GM23338 (cell line): ENCODE data around the gene PGP.

Experiments used
- CREB1 ChIP-seq: fragments of 250-450 bp; sonication (Bioruptor Pico); IDR thresholded peaks from 2 replicates; pipeline ENCODE4 v1.5.0; 2020; ENCODE audit warnings: low read depth, mild to moderate bottlenecking, moderate library complexity
- EZH2 ChIP-seq: fragments of 200-600 bp; sonication (generic); IDR thresholded peaks from one replicate; pipeline ENCODE4 v1.8.0; 2017; ENCODE audit warnings: antibody characterized with exemption, mild to moderate bottlenecking, low read depth; ENCODE audit not compliant: unreplicated experiment
- POLR2AphosphoS5 ChIP-seq: IDR thresholded peaks from 2 replicates; pipeline ENCODE4 v1.6.1; 2016; ENCODE audit warnings: antibody characterized with exemption, low read depth
- TF ChIP-seq, protein P1 (sequence below), 2 experiments: fragments of 200-600 bp in 1 of 2; sonication (generic) in 1 of 2; conservative IDR thresholded peaks; 2 replicates each; pipeline versions ENCODE4 v1.5.1 to v1.6.1; 2016 to 2017; ENCODE audit warnings: antibody characterized with exemption in 2 of 2, low read depth in 2 of 2, mild to moderate bottlenecking in 2 of 2, moderate library complexity in 1 of 2
- TF ChIP-seq, protein P2 (sequence below): IDR thresholded peaks from one replicate; pipeline ENCODE4 v1.6.1; 2018; ENCODE audit warnings: antibody characterized with exemption; ENCODE audit not compliant: unreplicated experiment

DNA sequence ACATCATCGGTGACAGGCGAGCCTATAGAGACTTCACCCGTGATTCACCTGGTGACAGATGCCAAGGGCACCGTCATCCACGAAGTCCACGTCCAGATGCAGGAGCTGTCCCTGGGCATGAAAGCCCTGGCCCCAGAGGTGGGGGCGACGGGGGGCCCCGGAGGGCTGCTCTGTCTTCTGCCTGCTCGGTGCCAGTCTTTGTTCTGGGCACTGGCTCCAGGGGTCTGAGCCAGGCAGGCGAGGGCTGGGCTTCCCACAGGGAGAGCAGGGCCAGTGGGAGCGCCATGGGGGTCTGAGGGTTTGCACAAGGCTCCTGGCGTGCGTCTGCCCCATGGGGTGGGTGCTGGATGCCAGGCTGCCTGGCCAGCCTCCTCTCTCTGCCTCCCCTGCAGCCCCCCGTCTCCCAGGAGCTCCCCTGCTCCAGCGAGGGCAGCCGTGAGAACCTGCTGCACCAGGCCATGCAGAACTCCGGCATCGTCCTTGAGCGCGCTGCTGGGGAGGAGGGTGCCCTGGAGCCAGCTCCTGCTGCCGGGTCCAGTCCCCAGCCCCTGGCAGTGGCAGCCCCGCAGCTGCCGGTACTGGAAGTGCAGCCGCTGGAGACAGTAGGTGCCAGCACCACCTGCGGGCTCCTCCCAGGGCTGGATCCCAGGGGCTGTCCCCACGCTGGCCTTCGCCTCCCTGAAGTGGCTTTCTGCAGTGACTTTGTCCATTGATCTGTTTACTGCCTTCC is 18.6 kb upstream of the PGP start:
- TF ChIP-seq POLR2AphosphoS5 (no peak), EZH2 (no peak), CREB1 (CRISPR knock-in tag) (no peak)
- TF ChIP-seq, protein P1, sequence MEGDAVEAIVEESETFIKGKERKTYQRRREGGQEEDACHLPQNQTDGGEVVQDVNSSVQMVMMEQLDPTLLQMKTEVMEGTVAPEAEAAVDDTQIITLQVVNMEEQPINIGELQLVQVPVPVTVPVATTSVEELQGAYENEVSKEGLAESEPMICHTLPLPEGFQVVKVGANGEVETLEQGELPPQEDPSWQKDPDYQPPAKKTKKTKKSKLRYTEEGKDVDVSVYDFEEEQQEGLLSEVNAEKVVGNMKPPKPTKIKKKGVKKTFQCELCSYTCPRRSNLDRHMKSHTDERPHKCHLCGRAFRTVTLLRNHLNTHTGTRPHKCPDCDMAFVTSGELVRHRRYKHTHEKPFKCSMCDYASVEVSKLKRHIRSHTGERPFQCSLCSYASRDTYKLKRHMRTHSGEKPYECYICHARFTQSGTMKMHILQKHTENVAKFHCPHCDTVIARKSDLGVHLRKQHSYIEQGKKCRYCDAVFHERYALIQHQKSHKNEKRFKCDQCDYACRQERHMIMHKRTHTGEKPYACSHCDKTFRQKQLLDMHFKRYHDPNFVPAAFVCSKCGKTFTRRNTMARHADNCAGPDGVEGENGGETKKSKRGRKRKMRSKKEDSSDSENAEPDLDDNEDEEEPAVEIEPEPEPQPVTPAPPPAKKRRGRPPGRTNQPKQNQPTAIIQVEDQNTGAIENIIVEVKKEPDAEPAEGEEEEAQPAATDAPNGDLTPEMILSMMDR (conservative IDR thresholded peaks at IDR 0.05; ENCODE audit: low read depth in 2 of 2), result no peak
- TF ChIP-seq, protein P2, sequence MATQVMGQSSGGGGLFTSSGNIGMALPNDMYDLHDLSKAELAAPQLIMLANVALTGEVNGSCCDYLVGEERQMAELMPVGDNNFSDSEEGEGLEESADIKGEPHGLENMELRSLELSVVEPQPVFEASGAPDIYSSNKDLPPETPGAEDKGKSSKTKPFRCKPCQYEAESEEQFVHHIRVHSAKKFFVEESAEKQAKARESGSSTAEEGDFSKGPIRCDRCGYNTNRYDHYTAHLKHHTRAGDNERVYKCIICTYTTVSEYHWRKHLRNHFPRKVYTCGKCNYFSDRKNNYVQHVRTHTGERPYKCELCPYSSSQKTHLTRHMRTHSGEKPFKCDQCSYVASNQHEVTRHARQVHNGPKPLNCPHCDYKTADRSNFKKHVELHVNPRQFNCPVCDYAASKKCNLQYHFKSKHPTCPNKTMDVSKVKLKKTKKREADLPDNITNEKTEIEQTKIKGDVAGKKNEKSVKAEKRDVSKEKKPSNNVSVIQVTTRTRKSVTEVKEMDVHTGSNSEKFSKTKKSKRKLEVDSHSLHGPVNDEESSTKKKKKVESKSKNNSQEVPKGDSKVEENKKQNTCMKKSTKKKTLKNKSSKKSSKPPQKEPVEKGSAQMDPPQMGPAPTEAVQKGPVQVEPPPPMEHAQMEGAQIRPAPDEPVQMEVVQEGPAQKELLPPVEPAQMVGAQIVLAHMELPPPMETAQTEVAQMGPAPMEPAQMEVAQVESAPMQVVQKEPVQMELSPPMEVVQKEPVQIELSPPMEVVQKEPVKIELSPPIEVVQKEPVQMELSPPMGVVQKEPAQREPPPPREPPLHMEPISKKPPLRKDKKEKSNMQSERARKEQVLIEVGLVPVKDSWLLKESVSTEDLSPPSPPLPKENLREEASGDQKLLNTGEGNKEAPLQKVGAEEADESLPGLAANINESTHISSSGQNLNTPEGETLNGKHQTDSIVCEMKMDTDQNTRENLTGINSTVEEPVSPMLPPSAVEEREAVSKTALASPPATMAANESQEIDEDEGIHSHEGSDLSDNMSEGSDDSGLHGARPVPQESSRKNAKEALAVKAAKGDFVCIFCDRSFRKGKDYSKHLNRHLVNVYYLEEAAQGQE, result no peak
